Transverse colon (tissue), 4 donors: Measurements from ENCODE around the gene DDX56.

ENCODE experiments used
- CTCF ChIP-seq, 5 experiments: fragments of 200-600 bp in 3 of 5; fragments of 450-650 bp in 2 of 5; sonication (generic) in 3 of 5; IDR thresholded peaks; 1 replicate in 2 of 5; 2 replicates in 3 of 5; pipeline ENCODE4 v1.5.1; 2016 to 2017; ENCODE audit warnings: antibody characterized with exemption in 5 of 5, inconsistent platforms in 3 of 5, mild to moderate bottlenecking in 2 of 5, moderate library complexity in 1 of 5
- EP300 ChIP-seq: sonication (generic); formaldehyde crosslinking; IDR thresholded peaks from one replicate; pipeline ENCODE4 v1.6.1; 2017; ENCODE audit warnings: antibody characterized with exemption, low read depth
- POLR2A ChIP-seq: fragments of 450-650 bp; IDR thresholded peaks from one replicate; pipeline ENCODE4 v1.6.1; 2016; ENCODE audit warnings: antibody characterized with exemption, mild to moderate bottlenecking, moderate library complexity
- POLR2AphosphoS5 ChIP-seq, 3 donors: sonication (generic); formaldehyde crosslinking; IDR thresholded peaks; one replicate each; pipeline ENCODE4 v1.6.1; 2016; ENCODE audit warnings: antibody characterized with exemption in 3 of 3

- TF ChIP-seq CTCF (IDR thresholded peaks at IDR 0.05) (no peak), POLR2A (no peak), POLR2AphosphoS5 (IDR thresholded peaks at IDR 0.05) (no peak), EP300 (no peak)
These were observed 42.7 kb downstream of the DDX56 start for GRCh38 chr7:44530990-44531389.
